ENCODE measurements around the gene ORC2. TPM values are rescaled to one million over a fixed set of nuclear protein-coding genes. Genes with fewer than 3 reads are reported as not detected.
"Not testable (repeated sequence)": the region's sequence is repeated elsewhere in the genome, so short reads cannot be mapped to it uniquely, and the experiment has no call there.

ORC2 gene
- total RNA-seq, 1 donor from 2014 or later, result 16.3 TPM

- H3K36me3 ChIP-seq (ENCODE audit: control insufficient read depth, insufficient read depth, low read length), result no peaks in the 10 kb centered on the region
- DNase-seq (ENCODE audit: low read depth) (no peak), FAIRE-seq (no peak)
- no peak for TF ChIP-seq CTCF (IDR thresholded peaks at IDR 0.05; ENCODE audit: insufficient read depth, low read length, severe bottlenecking)
- H3K4me3 ChIP-seq (ENCODE audit: low read depth, low read length), result no peak overlapping the region
- H3K27me3 ChIP-seq (ENCODE audit: control insufficient read depth, insufficient read depth, low read length), result no peaks in the 10 kb centered on the region
Observed at GRCh38 chr2:200968735-200969134, 5.3 kb upstream of the ORC2 start.

GRCh38 chr2:200968162-200968561 is 4.7 kb upstream of the ORC2 start:
- TF ChIP-seq CTCF (IDR thresholded peaks at IDR 0.05; ENCODE audit: insufficient read depth, low read length, severe bottlenecking), result no peak
- FAIRE-seq, result no peak
- Histone ChIP-seq H3K27me3 (ENCODE audit: control insufficient read depth, insufficient read depth, low read length) (no peaks in the 10 kb centered on the region), H3K36me3 (ENCODE audit: control insufficient read depth, insufficient read depth, low read length) (no peaks in the 10 kb centered on the region), H3K4me3 (ENCODE audit: low read depth, low read length) (no peak overlapping the region)
- DNase-seq (ENCODE audit: low read depth), result peak; percentile 44

- no peak for FAIRE-seq
Observed at GRCh38 chr2:200966770-200967169, 3.3 kb upstream of the ORC2 start.

GRCh38 chr2:200964498-200964897 is 1.0 kb upstream of the ORC2 start:
- Histone ChIP-seq H3K4me3 (ENCODE audit: low read depth, low read length) (peak overlapping the region; percentile 94), H3K27me3 (ENCODE audit: control insufficient read depth, insufficient read depth, low read length) (no peaks in the 10 kb centered on the region), H3K36me3 (ENCODE audit: control insufficient read depth, insufficient read depth, low read length) (no peaks in the 10 kb centered on the region)
- FAIRE-seq, result no peak
- no peak for TF ChIP-seq CTCF (IDR thresholded peaks at IDR 0.05; ENCODE audit: insufficient read depth, low read length, severe bottlenecking)
- no peak for DNase-seq (ENCODE audit: low read depth)

More at GRCh38 chr2:200966770-200967169, 3.3 kb upstream of the ORC2 start:
- DNase-seq (ENCODE audit: low read depth), result peak; percentile 88
- H3K4me3 ChIP-seq (ENCODE audit: low read depth, low read length), result no peak overlapping the region
- no peaks in the 10 kb centered on the region for H3K27me3 ChIP-seq (ENCODE audit: control insufficient read depth, insufficient read depth, low read length)
- no peak for TF ChIP-seq CTCF (IDR thresholded peaks at IDR 0.05; ENCODE audit: insufficient read depth, low read length, severe bottlenecking)
- H3K36me3 ChIP-seq (ENCODE audit: control insufficient read depth, insufficient read depth, low read length), result no peaks in the 10 kb centered on the region

- H3K4me3 ChIP-seq (ENCODE audit: low read depth, low read length), result peak overlapping the region; percentile 94
- not testable (repeated sequence) for DNase-seq (ENCODE audit: low read depth); H3K27me3 ChIP-seq (ENCODE audit: control insufficient read depth, insufficient read depth, low read length); H3K36me3 ChIP-seq (ENCODE audit: control insufficient read depth, insufficient read depth, low read length); FAIRE-seq
Observed at GRCh38 chr2:200963918-200964252, 425 bp upstream of the ORC2 start.

GRCh38 chr2:200962811-200963123 is 693 bp downstream of the ORC2 start:
- no peak for TF ChIP-seq CTCF (IDR thresholded peaks at IDR 0.05; ENCODE audit: insufficient read depth, low read length, severe bottlenecking)
- FAIRE-seq (no peak), DNase-seq (ENCODE audit: low read depth) (no peak)
- Histone ChIP-seq H3K27me3 (ENCODE audit: control insufficient read depth, insufficient read depth, low read length) (no peaks in the 10 kb centered on the region), H3K4me3 (ENCODE audit: low read depth, low read length) (peak overlapping the region; percentile 94), H3K36me3 (ENCODE audit: control insufficient read depth, insufficient read depth, low read length) (peaks cover 1% of the 10 kb centered on the region)
